Activated effector memory CD4-positive, alpha-beta T cell treated with anti-CD3 and anti-CD28 coated beads, Interleukin-2, amount 50 U/mL, for 16 hours (primary cell): ENCODE data around the gene CACNG1.
"Not testable (repeated sequence)": the region's sequence is repeated elsewhere in the genome, so short reads cannot be mapped to it uniquely, and the experiment has no call there.

Experiments
- DNase-seq: peaks from one replicate; pipeline ENCODE4 v3.0.0-alpha.2; 2020

CACNG1 gene

DNA sequence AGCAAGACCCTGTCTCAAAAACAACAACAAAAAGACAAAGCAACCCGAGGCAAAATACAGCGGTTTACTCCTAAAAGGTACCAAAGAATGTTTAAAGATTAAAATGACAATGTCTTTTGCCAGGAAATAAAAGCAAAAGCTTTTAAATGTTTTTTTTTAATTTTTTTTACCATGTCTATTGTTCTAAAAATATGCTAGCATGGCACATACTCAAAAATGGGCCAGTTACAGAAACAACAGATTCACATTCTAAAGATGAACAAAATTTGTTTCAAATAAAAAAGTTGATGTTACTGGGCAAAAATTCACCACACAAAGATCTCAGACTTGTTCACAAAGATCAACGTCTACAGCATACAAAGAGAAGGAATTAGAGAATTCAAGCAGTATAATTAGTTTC, 41.1 kb downstream of the CACNG1 start:
- no peak for DNase-seq

DNA sequence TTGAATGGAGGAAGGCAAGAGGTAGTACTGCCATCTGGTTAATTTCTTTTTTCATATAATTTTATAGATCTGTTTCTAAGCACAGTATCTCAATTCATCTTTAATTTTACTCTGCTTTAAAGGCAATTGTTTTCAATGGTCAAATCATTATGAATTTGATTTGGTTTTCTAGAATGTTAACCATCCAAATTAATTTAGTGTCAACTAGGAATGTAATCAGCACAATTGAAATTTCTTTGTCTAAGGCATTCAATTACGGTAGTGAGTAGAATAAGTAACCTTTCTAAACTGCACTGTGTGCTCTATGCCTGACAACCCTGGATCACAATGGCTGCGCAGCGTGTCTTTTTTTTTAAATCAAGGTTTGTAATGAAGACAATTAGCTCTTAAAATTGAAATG, 44.3 kb downstream of the CACNG1 start:
- no peak for DNase-seq

- DNase-seq: no peak
Observed at GRCh38 chr17:67090341-67090740, 46.0 kb downstream of the CACNG1 start.

- no peak for DNase-seq
Observed at GRCh38 chr17:67092291-67092690, 47.9 kb downstream of the CACNG1 start.

GRCh38 chr17:67092710-67093109, 48.4 kb downstream of the CACNG1 start:
- not testable (repeated sequence) for DNase-seq

- DNase-seq: no peak
Observed at GRCh38 chr17:67093348-67093747, 49.0 kb downstream of the CACNG1 start.

GRCh38 chr17:67095291-67095690, 50.9 kb downstream of the CACNG1 start:
- DNase-seq: not testable (repeated sequence)

- no peak for DNase-seq
Observed at GRCh38 chr17:67095803-67096202, 51.4 kb downstream of the CACNG1 start.

DNA sequence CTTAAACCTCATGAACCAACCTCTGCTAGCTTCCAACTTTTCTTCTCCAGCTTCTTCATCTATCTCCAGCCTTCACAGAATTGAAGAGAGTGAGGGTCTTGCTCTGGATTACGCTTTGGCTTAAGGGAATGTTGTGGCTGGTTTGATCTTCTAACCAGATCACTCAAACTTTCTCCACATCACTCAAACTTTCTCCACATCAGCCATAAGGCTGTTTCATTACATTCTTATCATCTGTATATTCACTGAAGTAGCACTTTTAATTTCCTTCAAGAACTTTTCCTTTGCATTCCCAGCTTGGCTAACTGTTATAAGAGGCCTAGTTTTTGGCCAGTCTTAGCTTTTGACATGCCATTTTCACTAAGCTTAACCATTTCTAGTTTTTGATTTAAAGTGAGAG, 52.3 kb downstream of the CACNG1 start:
- no peak for DNase-seq

- DNase-seq: no peak
Observed at GRCh38 chr17:67098006-67098405, 53.7 kb downstream of the CACNG1 start.

GRCh38 chr17:67104641-67105040, 60.3 kb downstream of the CACNG1 start:
- DNase-seq: not testable (repeated sequence)

DNA sequence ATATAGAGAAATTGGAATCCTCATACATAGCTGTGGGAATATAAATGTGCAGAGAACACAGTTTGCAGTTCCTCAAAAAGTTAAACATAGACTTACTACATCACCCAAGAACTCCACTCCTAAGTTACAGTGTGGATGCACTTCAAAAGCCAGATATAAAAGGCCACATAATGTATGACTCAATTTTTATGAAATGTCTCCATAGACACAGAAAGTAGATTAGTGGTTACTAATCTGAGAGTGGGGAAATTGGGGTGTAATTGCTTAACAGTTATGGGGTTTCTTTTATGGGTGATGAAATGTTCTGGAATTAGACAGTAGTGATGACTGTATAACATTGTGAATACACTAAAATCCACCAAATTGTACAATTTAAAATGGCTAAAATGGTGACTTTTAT, 60.9 kb downstream of the CACNG1 start:
- no peak for DNase-seq
